ENCODE results near the gene SPINK8.

SPINK8 gene

GRCh38 chr3:48352546-48352945 is 19.1 kb upstream of the SPINK8 start:
- H3K4me3 ChIP-seq (ENCODE audit: low read depth, low read length), result no peak overlapping the region
- no peak for TF ChIP-seq MYC (IDR thresholded peaks at IDR 0.05; ENCODE audit: low read depth, low read length)
- TF ChIP-seq MAX (IDR thresholded peaks at IDR 0.05; ENCODE audit: low read depth, low read length), result no peak
- TF ChIP-seq POLR2A (IDR thresholded peaks at IDR 0.05; ENCODE audit: extremely low read depth, insufficient read length), result no peak
- no peak for TF ChIP-seq CTCF (IDR thresholded peaks at IDR 0.05; ENCODE audit: low read depth, low read length)
- DNase-seq (ENCODE audit: low read depth), result no peak

- no peak for DNase-seq (ENCODE audit: low read depth)
- TF ChIP-seq MYC (IDR thresholded peaks at IDR 0.05; ENCODE audit: low read depth, low read length) (no peak), MAX (IDR thresholded peaks at IDR 0.05; ENCODE audit: low read depth, low read length) (no peak), CTCF (IDR thresholded peaks at IDR 0.05; ENCODE audit: low read depth, low read length) (no peak), POLR2A (IDR thresholded peaks at IDR 0.05; ENCODE audit: extremely low read depth, insufficient read length) (no peak)
Measured at GRCh38 chr3:48347500-48347899, 14.0 kb upstream of the SPINK8 start.

GRCh38 chr3:48345946-48346572 is 12.6 kb upstream of the SPINK8 start:
- no peak overlapping the region for H3K4me3 ChIP-seq (ENCODE audit: low read depth, low read length)
- DNase-seq (ENCODE audit: low read depth), result no peak
- TF ChIP-seq CTCF (IDR thresholded peaks at IDR 0.05; ENCODE audit: low read depth, low read length), result no peak
- no peak for TF ChIP-seq POLR2A (IDR thresholded peaks at IDR 0.05; ENCODE audit: extremely low read depth, insufficient read length)
- TF ChIP-seq MYC (IDR thresholded peaks at IDR 0.05; ENCODE audit: low read depth, low read length), result no peak
- TF ChIP-seq MAX (IDR thresholded peaks at IDR 0.05; ENCODE audit: low read depth, low read length), result no peak

More at GRCh38 chr3:48347500-48347899, 14.0 kb upstream of the SPINK8 start:
- H3K4me3 ChIP-seq (ENCODE audit: low read depth, low read length), result no peak overlapping the region

- TF ChIP-seq POLR2A (IDR thresholded peaks at IDR 0.05; ENCODE audit: extremely low read depth, insufficient read length), result no peak
- TF ChIP-seq CTCF (IDR thresholded peaks at IDR 0.05; ENCODE audit: low read depth, low read length), result no peak
- TF ChIP-seq MAX (IDR thresholded peaks at IDR 0.05; ENCODE audit: low read depth, low read length), result no peak
- no peak for TF ChIP-seq MYC (IDR thresholded peaks at IDR 0.05; ENCODE audit: low read depth, low read length)
- no peak overlapping the region for H3K4me3 ChIP-seq (ENCODE audit: low read depth, low read length)
- no peak for DNase-seq (ENCODE audit: low read depth)
Measured at GRCh38 chr3:48344867-48345507, 11.5 kb upstream of the SPINK8 start.

- no peak for TF ChIP-seq MAX (IDR thresholded peaks at IDR 0.05; ENCODE audit: low read depth, low read length)
- TF ChIP-seq CTCF (IDR thresholded peaks at IDR 0.05; ENCODE audit: low read depth, low read length), result no peak
- TF ChIP-seq POLR2A (IDR thresholded peaks at IDR 0.05; ENCODE audit: extremely low read depth, insufficient read length), result no peak
- no peak for TF ChIP-seq MYC (IDR thresholded peaks at IDR 0.05; ENCODE audit: low read depth, low read length)
- no peak overlapping the region for H3K4me3 ChIP-seq (ENCODE audit: low read depth, low read length)
- no peak for DNase-seq (ENCODE audit: low read depth)
Measured at GRCh38 chr3:48343432-48343831, 10.0 kb upstream of the SPINK8 start.

Data from NB4 (cell line).